Vagina (tissue), 2 donors: Measurements from ENCODE around the gene COBLL1.

ENCODE experiments used
- CTCF ChIP-seq, 3 experiments: fragments of 450-650 bp in 2 of 3; fragments of 200-600 bp in 1 of 3; sonication (generic) in 1 of 3; IDR thresholded peaks; one replicate each; pipeline ENCODE4 v1.5.1; 2017 to 2019; ENCODE audit warnings: antibody characterized with exemption in 3 of 3, mild to moderate bottlenecking in 2 of 3, moderate library complexity in 2 of 3
- POLR2A ChIP-seq, 2 donors: fragments of 450-650 bp; IDR thresholded peaks; one replicate each; pipeline ENCODE4 v1.6.1; 2017; ENCODE audit warnings: antibody characterized with exemption in 2 of 2, mild to moderate bottlenecking in 2 of 2, moderate library complexity in 2 of 2
- POLR2AphosphoS5 ChIP-seq, 2 donors: sonication (generic); formaldehyde crosslinking; IDR thresholded peaks; one replicate each; pipeline ENCODE4 v1.9.0; 2017; ENCODE audit warnings: antibody characterized with exemption in 2 of 2, mild to moderate bottlenecking in 2 of 2, low read depth in 1 of 2; ENCODE audit not compliant: insufficient read depth in 1 of 2

- TF ChIP-seq POLR2AphosphoS5 (IDR thresholded peaks at IDR 0.05; ENCODE audit: insufficient read depth in 1 of 2, low read depth in 1 of 2) (no peak), CTCF (IDR thresholded peaks at IDR 0.05) (no peak), POLR2A (IDR thresholded peaks at IDR 0.05) (no peak)
These were observed 85.7 kb downstream of the COBLL1 start for GRCh38 chr2:164755952-164756351.
